Measurements from ENCODE around the gene CDC42EP2. TPM values are rescaled to one million over a fixed set of nuclear protein-coding genes. Genes with fewer than 3 reads are reported as not detected.
A peak's percentile ranks its signal among the peaks of the same experiment; 100 is the strongest.

CDC42EP2 gene
- total RNA-seq, 3 donors from 2014 or later (not counting 1 experiment from before 2014, with no cell fraction given) = 1.4 to 1.5 (median 1.5) TPM

GRCh38 chr11:65317025-65317786 is 2.5 kb downstream of the CDC42EP2 start:
- peaks cover 21% of the 10 kb centered on the region for H3K4me1 ChIP-seq (ENCODE audit: control insufficient read depth, insufficient read depth, low read length)
- Mint-ChIP-seq H3K27ac (no peak overlapping the region), H3K27me3 (ENCODE audit: low read depth in 2 of 2) (peaks cover 0 to 12% of the 10 kb centered on the region in 2 donors), H3K9me3 (no peaks in the 10 kb centered on the region), H3K36me3 (no peaks in the 10 kb centered on the region), H3K4me1 (peaks cover 0 to 5% of the 10 kb centered on the region in 2 donors), H3K4me3 (peak overlapping the region; percentile 4)
- ATAC-seq (no peak), DNase-seq (no peak)
- H3K27me3 ChIP-seq (ENCODE audit: control insufficient read depth, insufficient read depth, low read length) = no peaks in the 10 kb centered on the region
- no peak for TF ChIP-seq CTCF (IDR thresholded peaks at IDR 0.05)
- H3K9me3 ChIP-seq (ENCODE audit: control insufficient read depth, insufficient read depth, low read length) = no peaks in the 10 kb centered on the region
- no peaks in the 10 kb centered on the region for H3K36me3 ChIP-seq (ENCODE audit: control insufficient read depth, insufficient read depth, low read length)
- intact Hi-C loops (cut with micrococcal nuclease) = loop anchor here (5.0 kb wide), 1 partner anchor 205 kb away; the partner anchor contains the start of gene TM7SF2
- H3K27ac ChIP-seq (ENCODE audit: low read length) = no peak overlapping the region
- 85% methylated on average over 12 of the region's 13 CpGs for WGBS (ENCODE audit: insufficient coverage)
- H3K4me3 ChIP-seq (ENCODE audit: low read length) = no peak overlapping the region

GRCh38 chr11:65320386-65321075 is 5.9 kb downstream of the CDC42EP2 start:
- Mint-ChIP-seq H3K27me3 (ENCODE audit: low read depth in 2 of 2) (peaks cover 0 to 5% of the 10 kb centered on the region in 2 donors), H3K36me3 (no peaks in the 10 kb centered on the region), H3K4me1 (peaks cover 0 to 5% of the 10 kb centered on the region in 2 donors), H3K27ac (no peak overlapping the region), H3K9me3 (no peaks in the 10 kb centered on the region), H3K4me3 (no peak overlapping the region)
- H3K9me3 ChIP-seq (ENCODE audit: control insufficient read depth, insufficient read depth, low read length) = no peaks in the 10 kb centered on the region
- no peak overlapping the region for H3K27ac ChIP-seq (ENCODE audit: low read length)
- ATAC-seq (no peak), DNase-seq (no peak)
- no peak for TF ChIP-seq CTCF (IDR thresholded peaks at IDR 0.05)
- no peak overlapping the region for H3K4me3 ChIP-seq (ENCODE audit: low read length)
- 89% methylated on average over 22 of the region's 22 CpGs for WGBS (ENCODE audit: insufficient coverage)
- H3K4me1 ChIP-seq (ENCODE audit: control insufficient read depth, insufficient read depth, low read length) = peaks cover 8% of the 10 kb centered on the region
- intact Hi-C loops (cut with micrococcal nuclease) = no loop called here
- H3K36me3 ChIP-seq (ENCODE audit: control insufficient read depth, insufficient read depth, low read length) = no peaks in the 10 kb centered on the region
- no peaks in the 10 kb centered on the region for H3K27me3 ChIP-seq (ENCODE audit: control insufficient read depth, insufficient read depth, low read length)

- Mint-ChIP-seq H3K4me3 (no peak overlapping the region), H3K27ac (no peak overlapping the region), H3K9me3 (no peaks in the 10 kb centered on the region), H3K4me1 (peaks cover 0 to under 1% of the 10 kb centered on the region in 2 donors), H3K36me3 (no peaks in the 10 kb centered on the region), H3K27me3 (ENCODE audit: low read depth in 2 of 2) (peaks cover 0 to 2% of the 10 kb centered on the region in 2 donors)
- Histone ChIP-seq H3K27ac (ENCODE audit: low read length) (no peak overlapping the region), H3K4me3 (ENCODE audit: low read length) (no peak overlapping the region), H3K4me1 (ENCODE audit: control insufficient read depth, insufficient read depth, low read length) (peaks cover 2% of the 10 kb centered on the region), H3K27me3 (ENCODE audit: control insufficient read depth, insufficient read depth, low read length) (no peaks in the 10 kb centered on the region), H3K9me3 (ENCODE audit: control insufficient read depth, insufficient read depth, low read length) (no peaks in the 10 kb centered on the region), H3K36me3 (ENCODE audit: control insufficient read depth, insufficient read depth, low read length) (no peaks in the 10 kb centered on the region)
- WGBS (ENCODE audit: insufficient coverage) = 92% methylated on average over 13 of the region's 15 CpGs
- intact Hi-C loops (cut with micrococcal nuclease) = no loop called here
- no peak for TF ChIP-seq CTCF (IDR thresholded peaks at IDR 0.05)
- ATAC-seq (no peak), DNase-seq (no peak)
These were observed 6.4 kb downstream of the CDC42EP2 start for GRCh38 chr11:65321076-65321475.

Measured in natural killer cell (primary cell).